HUDEP-2 (cell line): ENCODE measurements around the gene MMP19.
"Not testable (repeated sequence)": the region's sequence is repeated elsewhere in the genome, so short reads cannot be mapped to it uniquely, and the experiment has no call there.

Experiments used
- DNase-seq, 76 experiments: peaks; one replicate each; lab custom pipeline; 2025; ENCODE audit not compliant: unreplicated experiment in 76 of 76; lab: John Stamatoyannopoulos, UW

The MMP19 gene, protein sequence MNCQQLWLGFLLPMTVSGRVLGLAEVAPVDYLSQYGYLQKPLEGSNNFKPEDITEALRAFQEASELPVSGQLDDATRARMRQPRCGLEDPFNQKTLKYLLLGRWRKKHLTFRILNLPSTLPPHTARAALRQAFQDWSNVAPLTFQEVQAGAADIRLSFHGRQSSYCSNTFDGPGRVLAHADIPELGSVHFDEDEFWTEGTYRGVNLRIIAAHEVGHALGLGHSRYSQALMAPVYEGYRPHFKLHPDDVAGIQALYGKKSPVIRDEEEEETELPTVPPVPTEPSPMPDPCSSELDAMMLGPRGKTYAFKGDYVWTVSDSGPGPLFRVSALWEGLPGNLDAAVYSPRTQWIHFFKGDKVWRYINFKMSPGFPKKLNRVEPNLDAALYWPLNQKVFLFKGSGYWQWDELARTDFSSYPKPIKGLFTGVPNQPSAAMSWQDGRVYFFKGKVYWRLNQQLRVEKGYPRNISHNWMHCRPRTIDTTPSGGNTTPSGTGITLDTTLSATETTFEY

DNA sequence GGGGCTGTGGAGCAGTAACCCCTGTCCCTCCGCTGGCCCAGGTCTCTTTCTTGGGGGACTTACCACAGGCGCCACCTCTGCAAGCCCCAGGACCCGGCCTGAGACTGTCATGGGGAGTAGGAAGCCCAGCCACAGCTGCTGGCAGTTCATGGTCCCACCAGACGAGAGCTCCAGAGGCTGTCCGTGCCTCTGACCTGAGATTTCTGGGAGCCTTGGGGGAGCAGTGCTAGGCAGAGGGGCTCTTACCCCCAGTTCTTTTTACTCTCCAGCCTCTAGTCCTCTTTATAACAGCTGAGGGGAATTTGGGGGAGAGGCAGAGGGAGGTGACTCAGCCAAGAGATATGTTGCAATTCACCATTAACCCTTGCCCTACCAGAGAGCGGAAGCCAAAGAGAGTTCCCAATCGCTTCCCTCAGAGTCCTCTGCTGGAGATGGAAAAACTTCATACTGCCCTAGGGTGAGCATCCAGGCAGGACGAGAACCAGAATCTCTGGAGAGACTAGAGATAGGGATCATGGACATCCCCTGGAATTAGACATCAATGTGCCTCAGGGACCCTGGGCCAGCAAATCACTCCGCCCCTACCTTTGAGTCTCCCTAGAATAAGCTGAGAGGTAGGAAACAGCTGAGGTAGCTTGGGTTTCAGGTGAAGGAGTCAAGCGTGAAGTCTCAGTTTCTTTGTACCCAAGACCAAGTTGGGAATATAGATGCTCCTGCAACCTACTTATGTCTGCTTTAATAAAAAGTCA lies at the start of gene MMP19:
MMP19 (minus strand) TSS at position 256 of the 749 bp plus-strand sequence; CDS start at position 150, 106 bp downstream.
- no peak for DNase-seq

DNA sequence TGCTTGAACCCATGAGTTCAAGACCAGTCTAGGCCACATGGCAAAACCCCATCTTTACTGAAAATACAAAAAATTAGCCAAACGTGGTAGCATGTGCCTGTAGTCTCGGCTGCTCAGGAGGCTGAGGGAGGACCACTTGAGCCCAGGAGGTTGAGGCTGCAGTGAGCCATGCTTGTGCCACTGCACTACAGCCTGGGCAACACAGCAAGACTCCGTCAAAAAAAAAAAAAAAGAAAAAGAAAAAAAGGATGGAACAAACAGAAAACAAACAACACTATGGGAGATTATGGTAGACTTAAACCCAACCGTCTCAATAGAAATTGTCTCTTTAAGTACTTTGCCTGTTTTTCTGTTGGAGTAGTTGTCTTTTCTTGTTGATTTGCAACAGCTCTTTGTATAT lies 48.6 kb upstream of the MMP19 start:
- DNase-seq: no peak

DNA sequence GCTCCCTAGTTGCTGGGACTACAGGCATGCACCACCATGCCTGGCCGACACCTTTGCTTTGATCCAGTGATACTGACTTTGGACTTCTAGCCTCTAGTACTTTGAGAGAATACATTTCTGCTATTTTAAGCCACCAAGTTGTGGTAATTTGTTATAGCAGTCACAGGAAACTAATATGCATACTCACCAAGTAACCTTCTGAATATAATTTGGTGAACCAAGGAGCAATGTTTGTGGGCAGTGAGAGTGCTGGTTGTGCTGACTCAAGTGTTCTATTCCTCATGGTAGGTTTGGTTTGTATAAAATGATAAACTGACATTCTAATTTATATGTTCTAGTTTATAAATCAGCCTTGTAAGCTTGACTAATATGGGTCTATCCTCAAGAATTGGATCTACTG lies 42.4 kb upstream of the MMP19 start:
- DNase-seq: no peak

DNA sequence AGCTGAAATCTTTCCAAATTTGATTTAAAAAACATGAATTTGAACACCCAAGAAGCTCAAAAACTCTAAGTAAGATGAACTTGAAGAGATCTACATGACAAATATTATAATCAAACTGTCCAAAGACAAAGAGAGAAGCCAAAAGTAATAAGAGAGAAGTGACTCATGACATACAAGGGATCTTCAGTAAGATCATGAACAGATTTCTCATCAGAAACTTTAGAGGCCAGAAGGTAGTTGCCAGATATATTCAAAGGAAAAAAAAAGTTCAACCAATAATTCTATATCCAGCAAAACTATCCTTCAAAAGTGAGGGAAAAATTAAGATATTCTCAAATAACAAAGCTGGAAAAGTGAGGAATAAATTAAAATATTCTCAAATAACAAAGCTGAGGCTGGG lies 35.1 kb upstream of the MMP19 start:
- DNase-seq: no peak

DNA sequence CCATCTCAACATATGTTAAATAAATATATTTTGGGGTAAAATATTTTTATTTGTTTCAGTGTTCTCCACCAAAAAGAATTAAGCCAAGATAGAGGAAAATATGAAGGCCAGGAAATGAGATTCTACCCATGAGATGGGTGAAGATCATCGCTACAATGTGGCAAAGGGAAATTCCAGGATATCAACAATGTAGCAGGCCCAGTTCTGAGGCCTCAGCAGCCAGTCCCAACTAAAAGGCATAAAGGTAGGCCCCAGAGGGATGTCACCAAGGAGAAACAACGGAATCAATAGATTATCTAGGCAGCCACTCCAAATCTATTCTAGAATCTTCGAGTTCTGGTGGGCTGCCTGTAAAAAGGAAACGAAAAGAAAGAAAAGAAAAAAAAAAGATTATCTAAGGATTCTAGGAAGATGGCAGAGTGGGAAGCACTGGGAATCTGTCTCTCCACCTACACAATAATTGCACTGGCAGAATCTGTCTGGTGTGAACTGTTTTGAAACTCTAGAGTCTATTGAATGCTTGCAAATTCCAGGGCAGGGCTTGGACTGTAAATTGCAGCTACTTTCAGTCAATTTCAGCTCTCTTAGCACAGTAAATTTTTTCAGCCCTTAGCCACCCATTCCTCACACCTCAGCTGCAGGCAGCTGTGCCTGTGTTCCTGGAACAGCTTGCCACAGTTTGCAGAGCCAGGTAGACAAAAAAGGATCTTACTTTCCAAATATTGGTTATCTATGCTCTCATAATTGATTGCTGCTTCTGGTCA lies 33.1 kb upstream of the MMP19 start:
- DNase-seq: no peak

DNA sequence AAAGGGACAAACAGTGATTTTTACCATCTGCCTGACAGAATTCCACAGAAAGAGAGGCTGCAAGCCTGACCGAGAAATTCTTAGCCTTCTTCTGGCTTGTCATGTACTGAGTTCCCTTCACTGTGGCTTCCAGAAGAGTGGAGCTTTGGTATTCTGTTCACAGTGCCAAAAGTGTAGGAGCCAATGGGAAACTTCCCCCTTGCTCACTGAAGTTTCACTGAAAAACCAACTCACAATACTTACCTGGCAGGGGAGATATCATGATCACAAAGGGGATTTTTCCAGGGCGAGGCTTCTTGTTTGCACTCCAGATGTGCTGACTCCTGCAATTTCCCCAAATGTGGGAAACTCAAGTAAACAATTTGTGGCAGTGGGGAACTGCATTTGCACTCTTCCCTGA lies 31.7 kb upstream of the MMP19 start:
- DNase-seq: no peak

DNA sequence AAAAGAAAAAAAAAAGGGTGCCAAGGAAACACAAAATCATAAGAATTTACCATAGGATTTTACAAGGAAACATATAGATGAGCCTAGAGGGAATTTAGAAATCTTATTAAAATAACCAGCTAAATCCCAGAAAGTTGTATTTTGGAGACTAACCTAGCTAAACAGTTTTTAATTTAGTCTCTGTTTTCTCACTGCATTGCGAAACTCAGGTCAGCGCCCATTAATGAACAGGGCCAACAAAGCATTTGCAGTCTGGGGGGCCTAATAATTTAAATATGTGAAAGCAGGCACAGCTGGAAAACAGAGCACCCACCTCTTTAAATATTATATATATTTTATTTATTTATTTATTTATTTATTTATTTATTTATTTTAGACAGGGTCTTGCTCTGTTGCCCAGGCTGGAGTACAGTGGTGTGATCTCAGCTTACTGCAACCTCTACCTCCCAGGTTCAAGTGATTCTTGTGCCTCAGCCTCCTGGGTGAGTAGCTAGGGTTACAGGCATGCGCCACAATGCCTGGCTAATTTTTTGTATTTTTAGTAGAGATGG lies 23.8 kb upstream of the MMP19 start:
- not testable (repeated sequence) for DNase-seq

DNA sequence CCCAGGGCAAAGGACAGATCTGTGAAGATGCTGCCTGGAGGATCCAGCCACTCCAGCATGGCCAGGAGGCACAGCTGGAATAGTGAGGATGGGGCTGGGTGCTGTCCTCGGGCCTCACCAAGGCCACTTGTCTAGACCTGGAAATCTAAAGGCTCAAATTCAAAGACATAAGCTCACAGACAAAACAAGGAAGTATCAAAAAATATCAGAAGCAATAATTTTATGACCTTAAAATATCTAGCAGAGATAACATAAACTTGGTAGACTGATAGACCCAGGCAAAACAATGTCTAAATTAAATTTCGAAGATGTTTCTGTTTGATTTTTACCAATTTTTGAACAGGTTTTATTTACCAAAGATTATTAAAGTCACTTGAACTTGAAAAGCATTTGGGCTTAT lies 22.6 kb upstream of the MMP19 start:
- no peak for DNase-seq

DNA sequence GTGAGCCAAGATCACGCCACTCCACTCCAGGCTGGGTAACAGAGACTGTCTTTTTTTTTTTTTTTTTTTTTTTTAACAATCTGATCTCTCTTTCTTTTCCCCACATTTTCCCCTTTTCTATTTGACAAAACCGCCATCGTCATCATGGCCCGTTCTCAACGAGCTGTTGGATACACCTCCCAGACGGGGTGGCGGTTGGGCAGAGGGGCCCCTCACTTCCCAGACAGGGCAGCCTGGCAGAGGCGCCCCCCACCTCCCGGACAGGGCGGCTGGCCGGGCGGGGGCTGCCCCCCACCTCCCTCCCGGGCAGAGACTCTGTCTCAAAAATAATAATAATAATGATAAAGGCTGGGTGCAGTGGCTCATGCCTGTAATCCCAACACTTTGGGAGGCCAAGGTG lies 20.2 kb upstream of the MMP19 start:
- DNase-seq: not testable (repeated sequence)

DNA sequence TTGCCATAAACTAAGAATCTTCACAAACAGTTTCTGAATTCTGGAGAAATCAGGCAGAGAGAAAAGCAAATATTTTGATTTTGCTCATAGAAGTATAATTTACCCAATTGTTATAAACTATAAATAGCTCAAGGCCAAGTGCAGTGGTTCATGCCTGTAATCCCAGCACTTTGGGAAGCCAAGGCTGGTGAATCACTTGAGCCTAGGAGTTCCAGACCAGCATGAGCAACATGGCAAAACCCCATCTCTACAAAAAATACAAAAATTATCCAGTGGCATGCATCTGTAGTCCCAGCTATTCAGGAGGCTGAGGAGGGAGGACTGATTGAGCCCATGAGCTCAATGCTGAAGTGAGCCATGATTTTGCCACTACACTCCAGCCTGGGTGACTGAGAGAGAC lies 19.6 kb upstream of the MMP19 start:
- no peak for DNase-seq

DNA sequence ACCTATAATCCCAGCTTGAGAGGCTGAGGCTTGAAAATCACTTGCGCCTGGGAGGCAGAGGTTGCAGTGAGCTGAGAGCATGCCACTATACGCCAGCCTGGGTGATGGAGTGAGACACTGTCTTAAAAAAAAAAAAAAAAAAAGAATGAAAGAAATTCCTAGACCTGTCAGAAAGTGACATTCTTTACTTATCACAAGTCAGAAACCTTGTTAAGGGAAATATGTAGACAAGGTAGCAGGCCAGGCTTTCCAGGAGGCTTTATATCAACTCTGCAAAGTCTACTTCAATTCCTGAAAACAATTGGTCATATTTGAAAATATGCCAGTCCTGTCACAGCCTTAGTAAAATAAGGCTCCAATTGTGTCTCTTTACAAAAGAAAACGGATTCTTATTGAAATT lies 19.1 kb upstream of the MMP19 start:
- no peak for DNase-seq

DNA sequence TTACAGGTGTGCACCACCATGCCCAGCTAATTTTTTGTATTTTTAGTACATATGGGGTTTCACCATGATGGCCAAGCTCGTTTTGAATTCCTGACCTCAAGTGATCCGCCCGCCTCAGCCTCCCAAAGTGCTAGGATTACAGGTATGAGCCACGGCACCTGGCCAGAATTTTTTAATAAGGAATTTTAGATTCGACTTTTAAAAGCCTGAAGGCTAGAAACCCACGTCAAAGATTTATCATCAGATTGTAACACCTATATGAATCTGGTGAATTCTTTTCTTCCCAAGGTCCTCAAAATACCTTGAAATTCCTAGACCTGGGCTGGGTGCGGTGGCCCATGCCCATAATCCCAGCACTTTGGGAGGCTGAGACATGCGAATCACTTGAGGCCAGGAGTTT lies 18.7 kb upstream of the MMP19 start:
- DNase-seq: no peak

DNA sequence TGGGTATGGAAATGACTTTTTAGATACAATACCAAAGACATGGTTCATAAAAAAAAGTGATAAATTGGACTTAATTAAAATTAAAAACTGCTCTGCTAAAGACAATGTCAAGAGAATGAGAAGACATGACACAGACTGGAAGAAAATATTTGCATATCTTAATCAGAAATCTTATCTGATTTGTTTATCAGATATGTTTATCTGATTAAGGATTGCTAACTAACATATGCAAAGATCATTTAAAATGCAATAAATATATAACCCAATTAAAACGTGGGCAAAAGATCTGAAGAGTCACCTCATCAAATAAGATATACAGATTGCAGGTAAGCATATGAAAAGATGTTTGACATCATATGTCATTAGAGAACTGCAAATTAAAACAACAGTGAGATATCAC lies 10.0 kb upstream of the MMP19 start:
- no peak for DNase-seq

DNA sequence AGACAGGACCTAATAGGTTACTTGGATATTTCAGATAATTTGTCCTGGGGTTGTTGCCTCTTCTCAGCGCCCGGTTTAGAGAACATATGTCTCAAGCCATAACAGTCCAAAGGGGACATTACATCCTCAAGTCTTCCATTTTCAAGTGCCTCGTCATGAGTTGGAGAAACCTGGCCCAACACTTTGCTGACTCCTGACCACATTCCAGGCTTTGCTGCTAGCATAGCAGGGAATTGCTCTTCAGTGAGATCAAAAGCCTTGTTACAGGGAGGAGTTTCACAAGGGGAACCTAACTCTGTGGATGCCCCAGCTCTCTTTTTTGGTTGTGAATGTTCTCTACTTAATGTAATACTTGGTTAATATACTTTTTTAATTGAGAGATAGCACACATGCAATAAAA lies 8.2 kb upstream of the MMP19 start:
- no peak for DNase-seq

DNA sequence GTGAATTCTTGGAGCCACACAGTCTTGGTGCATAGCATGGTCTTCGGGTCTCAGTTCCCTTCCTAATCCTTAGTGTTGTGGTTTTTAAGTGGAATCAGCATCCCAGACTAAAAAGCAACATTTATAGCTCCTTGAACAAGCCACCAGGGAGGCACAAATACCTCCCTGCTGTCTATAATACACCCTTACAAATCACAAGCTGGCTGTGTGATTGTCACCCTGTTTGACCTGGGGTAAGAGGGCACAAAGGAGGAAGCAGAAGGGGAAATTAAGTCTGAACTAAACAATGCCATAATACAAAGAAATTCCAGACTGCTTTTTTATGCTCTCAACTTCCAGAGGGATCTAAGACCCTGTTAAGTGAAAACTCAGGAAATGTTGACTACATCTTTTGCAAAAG lies 7.7 kb upstream of the MMP19 start:
- no peak for DNase-seq

DNA sequence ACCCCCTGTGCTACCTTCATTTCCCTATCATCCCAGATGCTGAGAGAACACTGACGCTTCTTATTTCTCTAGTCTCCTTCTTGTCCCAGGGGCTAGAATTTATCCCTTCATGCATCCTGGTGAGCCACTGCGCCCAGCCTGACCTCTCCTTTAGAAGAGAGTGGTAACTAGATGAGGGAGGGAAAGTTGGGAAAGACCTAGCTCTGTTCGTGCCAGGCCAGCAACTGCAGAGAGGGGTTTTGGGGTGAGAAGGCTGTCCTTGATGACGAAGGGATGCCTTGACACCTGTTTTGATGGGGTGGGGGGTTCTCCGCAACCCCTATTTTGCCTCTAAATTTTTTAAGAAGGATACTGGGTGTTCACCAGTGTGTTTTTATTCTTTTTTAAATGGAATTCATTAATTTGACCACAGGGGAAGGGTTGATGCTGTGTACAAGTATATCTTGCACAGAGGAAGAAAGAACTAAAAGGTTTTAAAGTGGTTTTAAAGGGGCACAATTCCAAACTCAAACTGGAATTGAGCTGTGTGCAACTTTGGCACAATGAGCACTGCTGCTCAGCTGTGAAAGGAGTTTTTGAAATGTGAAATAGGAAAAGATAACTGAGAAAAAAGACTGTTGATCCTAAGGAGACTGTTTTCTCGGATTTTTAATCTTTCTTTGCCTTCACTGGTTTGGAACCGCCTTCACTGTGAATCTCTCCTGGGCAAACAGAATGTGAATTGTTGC lies 7.0 kb upstream of the MMP19 start:
- DNase-seq: no peak

DNA sequence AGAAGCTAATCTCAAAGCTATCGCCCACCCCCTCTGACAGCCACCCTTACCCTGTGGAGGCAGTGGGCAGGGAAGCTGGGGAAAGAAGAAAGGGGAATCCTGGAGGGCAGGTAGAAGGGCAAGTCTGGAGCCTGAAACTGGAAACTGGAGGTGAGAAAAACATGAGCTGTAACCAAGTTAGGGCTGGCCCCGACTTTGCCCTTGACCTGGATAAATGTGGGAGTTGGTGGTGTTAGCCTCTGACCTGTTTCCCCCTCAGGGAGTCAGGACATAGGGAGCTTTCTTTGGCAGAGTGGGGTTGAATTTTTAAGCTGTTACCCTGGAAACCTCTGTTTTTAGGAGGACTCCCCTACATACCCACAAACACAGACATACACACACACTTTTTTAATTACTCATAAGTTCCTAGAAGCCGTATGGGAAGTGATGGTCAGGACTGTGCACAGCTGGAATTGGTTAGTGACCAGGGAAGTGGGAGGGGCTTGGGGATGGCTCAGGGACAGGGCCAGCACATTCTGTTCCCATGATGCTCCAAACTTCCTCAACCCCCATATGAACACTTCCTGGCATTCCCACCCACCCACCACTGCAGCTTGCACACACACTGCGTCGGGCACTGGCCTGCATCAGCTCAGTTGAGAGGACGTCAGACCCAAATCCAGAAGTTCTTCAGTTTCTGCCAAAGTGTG lies 5.0 kb upstream of the MMP19 start:
- peak in 1 of 76 experiments; percentile 4 for DNase-seq

DNA sequence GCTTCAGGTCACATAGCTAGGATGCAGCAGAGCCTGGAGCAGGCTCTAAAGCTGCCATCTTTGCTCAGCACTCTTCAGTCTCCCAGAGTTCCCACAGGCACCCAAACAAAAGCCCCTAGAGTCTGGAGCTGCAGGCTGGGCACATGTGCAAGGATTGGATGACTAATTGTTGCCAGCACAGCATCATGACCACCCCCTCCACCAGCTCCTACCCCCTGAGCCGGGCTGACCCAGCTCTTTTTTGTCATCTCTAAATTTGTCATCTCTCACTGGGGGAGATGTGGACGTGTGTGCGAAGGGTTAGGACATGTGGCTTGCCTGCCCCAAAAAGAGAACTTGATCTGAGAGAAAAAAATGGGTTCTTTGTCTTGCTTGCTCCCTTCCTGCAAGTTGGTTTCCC lies 4.3 kb upstream of the MMP19 start:
- no peak for DNase-seq

DNA sequence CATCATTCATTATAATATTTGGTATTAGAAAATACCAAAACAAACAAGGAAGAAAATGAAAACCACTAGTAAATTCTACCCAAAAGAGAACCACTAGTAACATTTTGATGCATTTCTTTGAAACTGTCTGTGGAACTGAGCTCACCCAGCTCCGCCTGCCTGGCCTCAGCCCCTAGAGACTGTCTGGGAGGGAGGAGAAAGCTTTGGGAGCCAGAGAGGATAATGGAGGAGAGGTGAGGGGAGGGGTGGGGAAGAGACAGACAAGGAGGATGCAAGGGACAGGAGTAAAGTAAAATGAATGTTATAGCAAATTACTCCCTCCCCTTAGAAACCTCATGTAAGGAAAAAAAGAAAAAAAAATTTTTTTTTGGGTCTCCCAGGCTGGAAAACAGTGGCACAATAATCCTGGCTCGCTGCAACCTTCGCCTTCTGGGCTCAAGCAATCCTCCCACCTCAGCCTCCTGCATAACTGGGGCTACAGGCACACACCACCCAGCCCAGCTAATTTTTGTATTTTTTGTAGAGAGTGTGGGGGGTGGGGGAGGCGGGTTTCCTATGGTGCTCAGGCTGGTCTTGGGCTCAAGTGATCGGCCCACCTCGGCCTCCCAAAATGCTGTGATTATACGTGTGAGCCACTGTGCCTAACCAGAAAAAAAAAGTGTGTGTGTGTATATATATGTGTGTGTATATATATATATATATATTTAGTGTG lies 3.2 kb upstream of the MMP19 start:
- no peak for DNase-seq
